H1 (cell line): ENCODE results near the gene EGLN3. TPM values are rescaled to one million over a fixed set of nuclear protein-coding genes. Genes with fewer than 3 reads are reported as not detected.

Experiments used
- CTCF ChIA-PET: fragments of 300-600 bp; sonication (Branson Sonifier 250); formaldehyde crosslinking; loops from one replicate; lab custom pipeline; 2021; ENCODE audit not compliant: partially characterized antibody; lab: Charles Lee
- POLR2A ChIA-PET: fragments of 300-600 bp; sonication (Branson Sonifier 250); formaldehyde crosslinking; loops from one replicate; lab custom pipeline; 2021; ENCODE audit warnings: inconsistent platforms; ENCODE audit not compliant: partially characterized antibody; lab: Charles Lee
- DNase-seq, 2 experiments: peaks; one replicate each; pipeline versions ENCODE4 v3.0.0 to v3.0.0-alpha.2; 2010 to 2022; ENCODE audit warnings: low spot score in 2 of 2, low read depth in 1 of 2, mixed read lengths in 1 of 2
- FAIRE-seq: peaks from 2 replicates; lab custom pipeline; 2011; peaks lifted over from hg19 to GRCh38; lab: Jason Lieb, UNC
- H2AFZ ChIP-seq: 2 replicates; pipeline ENCODE4 v1.8.1; 2012; ENCODE audit warnings: low read length, inconsistent platforms
- H2AK5ac ChIP-seq: 2 replicates; pipeline ENCODE4 v1.6.1; 2013; ENCODE audit warnings: low read depth, low read length
- H2BK120ac ChIP-seq: replicated peaks from 2 replicates; pipeline ENCODE3; 2013; ENCODE audit warnings: low read depth, low read length, inconsistent platforms
- H2BK12ac ChIP-seq: 2 replicates; pipeline ENCODE4 v1.6.1; 2013; ENCODE audit warnings: low read depth, low read length
- H2BK15ac ChIP-seq: 2 replicates; pipeline ENCODE4 v1.6.1; 2013; ENCODE audit warnings: low read length
- H2BK20ac ChIP-seq: 2 replicates; pipeline ENCODE4 v1.6.1; 2013; ENCODE audit warnings: low read length
- H2BK5ac ChIP-seq: 2 replicates; pipeline ENCODE4 v1.6.1; 2013; ENCODE audit warnings: low read depth, low read length
- H3K14ac ChIP-seq: 2 replicates; pipeline ENCODE4 v1.6.1; 2013; ENCODE audit warnings: inconsistent platforms; ENCODE audit not compliant: insufficient read length
- H3K18ac ChIP-seq: 2 replicates; pipeline ENCODE4 v1.6.1; 2013; ENCODE audit warnings: low read length; ENCODE audit errors: extremely low read depth
- H3K23ac ChIP-seq: 2 replicates; pipeline ENCODE4 v1.6.1; 2013; ENCODE audit warnings: inconsistent platforms; ENCODE audit not compliant: insufficient read length
- H3K23me2 ChIP-seq: 2 replicates; pipeline ENCODE4 v1.6.1; 2013; ENCODE audit warnings: low read depth, low read length
- H3K27ac ChIP-seq: 2 replicates; pipeline ENCODE4 v1.6.1; 2011; ENCODE audit warnings: low read depth, low read length, inconsistent platforms
- H3K27me3 ChIP-seq, 4 experiments: replicated peaks in 1 of 4; 1 replicate in 1 of 4; 2 replicates in 3 of 4; pipeline versions ENCODE4 v1.6.1 to v1.8.1; 2011 to 2013; ENCODE audit warnings: low read length in 3 of 4, mild to moderate bottlenecking in 3 of 4, inconsistent platforms in 2 of 4, mixed read lengths in 2 of 4, moderate library complexity in 1 of 4; ENCODE audit not compliant: control insufficient read depth in 3 of 4, insufficient read depth in 3 of 4; ENCODE audit errors: extremely low read depth in 1 of 4
- H3K36me3 ChIP-seq, 4 experiments: 2 replicates each; pipeline versions ENCODE4 v1.6.1 to v1.8.1; 2011 to 2013; ENCODE audit warnings: mild to moderate bottlenecking in 4 of 4, low read length in 3 of 4, moderate library complexity in 2 of 4, control low read depth in 1 of 4, inconsistent platforms in 1 of 4; ENCODE audit not compliant: insufficient read depth in 4 of 4, control insufficient read depth in 2 of 4
- H3K4ac ChIP-seq: replicated peaks from 2 replicates; pipeline ENCODE3; 2013; ENCODE audit warnings: low read length, low read depth, mixed read lengths, inconsistent platforms; ENCODE audit not compliant: insufficient read length
- H3K4me1 ChIP-seq, 4 experiments: replicated peaks in 1 of 4; 1 replicate in 1 of 4; 2 replicates in 3 of 4; pipeline versions ENCODE4 v1.6.1 to v1.8.1; 2011 to 2013; ENCODE audit warnings: low read length in 3 of 4, inconsistent platforms in 2 of 4, mixed read lengths in 1 of 4; ENCODE audit not compliant: insufficient read depth in 4 of 4, control insufficient read depth in 3 of 4
- H3K4me2 ChIP-seq, 2 experiments: 2 replicates each; pipeline versions ENCODE4 v1.6.1 to v1.8.1; 2011 to 2013; ENCODE audit warnings: low read depth in 2 of 2, low read length in 2 of 2, control low read depth in 1 of 2, inconsistent platforms in 1 of 2, mild to moderate bottlenecking in 1 of 2; ENCODE audit not compliant: insufficient read depth in 1 of 2
- H3K4me3 ChIP-seq, 4 experiments: fragments of 200-600, 300-600 bp in 1 of 4; sonication (generic), shearing (Covaris generic), sonication (Bioruptor Twin) in 1 of 4; 2 replicates each; pipeline versions ENCODE4 v1.5.1 to v1.8.1; 2011 to 2016; ENCODE audit warnings: low read length in 4 of 4, low read depth in 3 of 4, control low read depth in 2 of 4, inconsistent platforms in 2 of 4, mild to moderate bottlenecking in 2 of 4, mixed read lengths in 1 of 4, moderate library complexity in 1 of 4; ENCODE audit not compliant: insufficient read depth in 2 of 4; ENCODE audit errors: extremely low read depth in 1 of 4
- H3K56ac ChIP-seq: replicated peaks from 2 replicates; pipeline ENCODE3; 2013; ENCODE audit warnings: low read depth, mild to moderate bottlenecking, mixed read lengths, low read length, inconsistent platforms; ENCODE audit not compliant: insufficient read length
- H3K79me1 ChIP-seq: 2 replicates; pipeline ENCODE4 v1.6.1; 2013; ENCODE audit warnings: low read depth, low read length, control low read depth
- H3K79me2 ChIP-seq, 2 experiments: 2 replicates each; pipeline versions ENCODE4 v1.6.1 to v1.8.1; 2012 to 2013; ENCODE audit warnings: low read length in 2 of 2, mild to moderate bottlenecking in 2 of 2, inconsistent platforms in 1 of 2; ENCODE audit not compliant: insufficient read depth in 2 of 2, control insufficient read depth in 1 of 2
- H3K9ac ChIP-seq, 4 experiments: replicated peaks in 1 of 4; 1 replicate in 1 of 4; 2 replicates in 3 of 4; pipeline versions ENCODE4 v1.6.1 to v1.8.1; 2011 to 2013; ENCODE audit warnings: low read depth in 3 of 4, low read length in 3 of 4, control low read depth in 2 of 4, mild to moderate bottlenecking in 2 of 4, moderate library complexity in 2 of 4, inconsistent platforms in 1 of 4; ENCODE audit errors: extremely low read depth in 1 of 4
- H3K9me3 ChIP-seq, 2 experiments: 2 replicates each; pipeline versions ENCODE4 v1.6.1 to v1.8.1; 2012 to 2013; ENCODE audit warnings: mild to moderate bottlenecking in 2 of 2, moderate library complexity in 2 of 2, control low read depth in 1 of 2, inconsistent platforms in 1 of 2, low read depth in 1 of 2, low read length in 1 of 2, mixed read lengths in 1 of 2; ENCODE audit not compliant: insufficient read depth in 2 of 2
- H4K20me1 ChIP-seq, 2 experiments: replicated peaks in 1 of 2; 2 replicates each; pipeline versions ENCODE3 to v1.8.1; 2011 to 2013; ENCODE audit warnings: inconsistent platforms in 2 of 2, low read length in 2 of 2, mild to moderate bottlenecking in 1 of 2; ENCODE audit not compliant: insufficient read depth in 2 of 2, control insufficient read depth in 1 of 2
- H4K5ac ChIP-seq: 2 replicates; pipeline ENCODE4 v1.6.1; 2013; ENCODE audit warnings: low read length, low read depth, mixed read lengths, inconsistent platforms; ENCODE audit not compliant: insufficient read length
- H4K8ac ChIP-seq: 2 replicates; pipeline ENCODE4 v1.8.0; 2013; ENCODE audit warnings: mild to moderate bottlenecking, moderate library complexity, low read length, inconsistent platforms; ENCODE audit not compliant: insufficient read depth; ENCODE audit errors: extremely low read depth
- H4K91ac ChIP-seq: replicated peaks from 2 replicates; pipeline ENCODE3; 2013; ENCODE audit warnings: low read length, mixed read lengths, inconsistent platforms; ENCODE audit not compliant: insufficient read length
- FOSL1 ChIP-seq: IDR thresholded peaks from 2 replicates; pipeline ENCODE4 v1.6.1; 2011; ENCODE audit warnings: mild to moderate bottlenecking, low read depth, low read length, moderate library complexity; ENCODE audit not compliant: insufficient read depth
- TEAD4 ChIP-seq: IDR thresholded peaks from 2 replicates; pipeline ENCODE4 v1.6.1; 2012; ENCODE audit warnings: low read depth, low read length, inconsistent platforms, mixed read lengths
- WGBS, 2 experiments: shearing (Covaris generic) in 1 of 2; methylation state at CpG; one replicate each; pipeline versions ENCODE4 v1.1.6 to v1.1.7; 2013 to 2015; ENCODE audit warnings: low lambda C conversion rate in 2 of 2, mixed read lengths in 2 of 2, inconsistent platforms in 1 of 2, low coverage in 1 of 2, missing lambda C conversion rate in 1 of 2; ENCODE audit not compliant: insufficient replicate concordance in 2 of 2, insufficient coverage in 1 of 2, insufficient read length in 1 of 2; ENCODE audit errors: extremely low coverage in 1 of 2, missing lambda C conversion rate in 1 of 2; 5-methylcytosine and 5-hydroxymethylcytosine counted together
- polyA plus RNA-seq, 7 experiments: library from polyadenylated mRNA; depleted of rRNA in 3 of 7; stranded (reverse) in 5 of 7; unstranded in 2 of 7; fragments of >200 nt in 5 of 7; fragments of 200-250 nt in 2 of 7; gene quantifications; 1 replicate in 5 of 7; 2 replicates in 1 of 7; 4 replicates in 1 of 7; pipeline versions ENCODE4 v1.2.1 to v1.2.3, GENCODE V29; 2011 to 2013; ENCODE audit warnings: missing spikeins in 2 of 7, mixed read lengths in 2 of 7
- total RNA-seq: library from RNA; stranded (reverse); fragmentation: NEBNext Ultra II Directional; extraction: Animal tissue kit (Norgen Biotek cat#: 25700); gene quantifications from 2 replicates; pipeline ENCODE4 v1.2.1, GENCODE V29; 2021

The EGLN3 gene
- total and polyA plus RNA-seq, 2 of the 8 experiments (the other 6 are each of a cell fraction or from before 2014, with no cell fraction given): 10.6 to 27.3 TPM

- no peak overlapping the region for H4K8ac ChIP-seq
- no peak overlapping the region for H2AFZ ChIP-seq
- no peak overlapping the region for H2BK120ac ChIP-seq
- no peak overlapping the region for H3K14ac ChIP-seq
- no peaks in the 10 kb centered on the region for H4K20me1 ChIP-seq
- no peak overlapping the region for H3K23ac ChIP-seq
- no peak overlapping the region for H2BK15ac ChIP-seq
- no peaks in the 10 kb centered on the region for H3K4me1 ChIP-seq
- no peaks in the 10 kb centered on the region for H3K79me1 ChIP-seq
- DNase-seq (no peak), FAIRE-seq (no peak)
- no peaks in the 10 kb centered on the region for H3K79me2 ChIP-seq
- no peak overlapping the region for H3K56ac ChIP-seq
- peaks cover 4% of the 10 kb centered on the region; the same call in 1 of the 2 replicates for H3K23me2 ChIP-seq
- no peak overlapping the region for H3K9ac ChIP-seq
- no peak overlapping the region for H2BK20ac ChIP-seq
- no peak for TF ChIP-seq TEAD4
- TF ChIP-seq FOSL1: no peak
- H3K27ac ChIP-seq: no peak overlapping the region
- H4K91ac ChIP-seq: no peak overlapping the region
- H2AK5ac ChIP-seq: no peak overlapping the region
- H3K18ac ChIP-seq: no peak overlapping the region
- H2BK5ac ChIP-seq: no peak overlapping the region
- H3K4ac ChIP-seq: no peak overlapping the region
- H3K4me2 ChIP-seq: no peak overlapping the region
- H3K4me3 ChIP-seq: no peak overlapping the region
- H2BK12ac ChIP-seq: no peak overlapping the region
- H3K36me3 ChIP-seq: no peaks in the 10 kb centered on the region
- POLR2A ChIA-PET: no interaction called here
- no peaks in the 10 kb centered on the region for H3K27me3 ChIP-seq
- no peak overlapping the region for H4K5ac ChIP-seq
- WGBS, 2 experiments: 100% methylated on average over 1 of the region's 1 CpG; no CpG with 5 or more reads in 1 of the 2 experiments
- CTCF ChIA-PET: no interaction called here
- no peaks in the 10 kb centered on the region for H3K9me3 ChIP-seq
These were observed 42.4 kb upstream of the EGLN3 start for GRCh38 chr14:33993246-33993645.
